ENCODE data around the gene SP100. TPM values are rescaled to one million over a fixed set of nuclear protein-coding genes. Genes with fewer than 3 reads are reported as not detected.

Gene SP100
- total RNA-seq = 47.7 and 73.1 TPM in 2 replicates

GRCh38 chr2:230416061-230416721 lies at the start of gene SP100:
Gene SP100, plus strand, starts transcription at chr2:230416201. Its CDS starts 96 bp downstream, at chr2:230416297.

Other genes starting within 250 kb of the SP100 start
- gene SP110, start 196.2 kb upstream of the SP100 start, total RNA-seq = 11.2 and 12.2 TPM in 2 replicates
- not detected in 2 replicates for gene SP140, start 190.5 kb upstream of the SP100 start, total RNA-seq
- gene SP140L, start 89.0 kb upstream of the SP100 start, total RNA-seq = 4.9 and 6.0 TPM in 2 replicates